ENCODE measurements around the gene TIAM2.
"Not testable (repeated sequence)": the region's sequence is repeated elsewhere in the genome, so short reads cannot be mapped to it uniquely, and the experiment has no call there.

Gene TIAM2

GRCh38 chr6:154989448-154989847 is 5.7 kb upstream of the TIAM2 start:
- DNase-seq (ENCODE audit: low read depth in 4 of 4, low spot score in 1 of 4), result no peak

- DNase-seq (ENCODE audit: low read depth in 4 of 4, low spot score in 1 of 4), result no peak
These were observed 3.9 kb upstream of the TIAM2 start for GRCh38 chr6:154991207-154991606.

- no peak for DNase-seq (ENCODE audit: low read depth in 4 of 4, low spot score in 1 of 4)
These were observed 2.1 kb upstream of the TIAM2 start for GRCh38 chr6:154993026-154993425.

- no peak for DNase-seq (ENCODE audit: low read depth in 4 of 4, low spot score in 1 of 4)
These were observed 1.4 kb upstream of the TIAM2 start for GRCh38 chr6:154993710-154994109.

- DNase-seq (ENCODE audit: low read depth in 4 of 4, low spot score in 1 of 4), result no peak
These were observed 270 bp upstream of the TIAM2 start for GRCh38 chr6:154994836-154995253.

- no peak for DNase-seq (ENCODE audit: low read depth in 4 of 4, low spot score in 1 of 4)
These were observed 988 bp downstream of the TIAM2 start for GRCh38 chr6:154996016-154996590.

- no peak for DNase-seq (ENCODE audit: low read depth in 4 of 4, low spot score in 1 of 4)
These were observed 1.8 kb downstream of the TIAM2 start for GRCh38 chr6:154996841-154997311.

GRCh38 chr6:154998855-154999254 is 3.7 kb downstream of the TIAM2 start:
- no peak for DNase-seq (ENCODE audit: low read depth in 4 of 4, low spot score in 1 of 4)

- DNase-seq (ENCODE audit: low read depth in 4 of 4, low spot score in 1 of 4), result no peak
These were observed 6.4 kb downstream of the TIAM2 start for GRCh38 chr6:155001482-155001881.

GRCh38 chr6:155001934-155002333 is 6.8 kb downstream of the TIAM2 start:
- DNase-seq (ENCODE audit: low read depth in 4 of 4, low spot score in 1 of 4), result no peak

GRCh38 chr6:155003476-155003875 is 8.4 kb downstream of the TIAM2 start:
- no peak for DNase-seq (ENCODE audit: low read depth in 4 of 4, low spot score in 1 of 4)

GRCh38 chr6:155004017-155004416 is 8.9 kb downstream of the TIAM2 start:
- no peak for DNase-seq (ENCODE audit: low read depth in 4 of 4, low spot score in 1 of 4)

GRCh38 chr6:155004576-155005372 is 9.7 kb downstream of the TIAM2 start:
- DNase-seq (ENCODE audit: low read depth in 4 of 4, low spot score in 1 of 4), result no peak

GRCh38 chr6:155008625-155009024 is 13.5 kb downstream of the TIAM2 start:
- DNase-seq (ENCODE audit: low read depth in 4 of 4, low spot score in 1 of 4), result no peak

GRCh38 chr6:155010940-155011339 is 15.8 kb downstream of the TIAM2 start:
- no peak for DNase-seq (ENCODE audit: low read depth in 4 of 4, low spot score in 1 of 4)

- no peak for DNase-seq (ENCODE audit: low read depth in 4 of 4, low spot score in 1 of 4)
These were observed 16.7 kb downstream of the TIAM2 start for GRCh38 chr6:155011809-155012291.

- DNase-seq (ENCODE audit: low read depth in 4 of 4, low spot score in 1 of 4), result no peak
These were observed 18.4 kb downstream of the TIAM2 start for GRCh38 chr6:155013457-155013876.

GRCh38 chr6:155014137-155014536 is 19.0 kb downstream of the TIAM2 start:
- DNase-seq (ENCODE audit: low read depth in 4 of 4, low spot score in 1 of 4), result no peak

GRCh38 chr6:155014670-155015300 is 19.7 kb downstream of the TIAM2 start:
- DNase-seq (ENCODE audit: low read depth in 4 of 4, low spot score in 1 of 4), result no peak

GRCh38 chr6:155018415-155018814 is 23.3 kb downstream of the TIAM2 start:
- not testable (repeated sequence) for DNase-seq (ENCODE audit: low read depth in 4 of 4, low spot score in 1 of 4)

GRCh38 chr6:155021680-155022079 is 26.6 kb downstream of the TIAM2 start:
- no peak for DNase-seq (ENCODE audit: low read depth in 4 of 4, low spot score in 1 of 4)

- no peak for DNase-seq (ENCODE audit: low read depth in 4 of 4, low spot score in 1 of 4)
These were observed 27.6 kb downstream of the TIAM2 start for GRCh38 chr6:155022721-155023120.

All from stimulated activated CD4-positive, alpha-beta T cell treated with anti-CD3 and anti-CD28 coated beads, Interleukin-1b, Interleukin-23, amount 100 ng/mL, for 24 hours (primary cell).